GM10248 (cell line): Measurements from ENCODE around the gene PATE4.

Experiments
- CTCF ChIA-PET: fragments of 300-600 bp; sonication (Branson Sonifier 250); formaldehyde crosslinking; extraction: SDS; loops from one replicate; lab custom pipeline; 2021; ENCODE audit warnings: antibody characterized with exemption; lab: Yijun Ruan, JAX
- POLR2A ChIA-PET: fragments of 350-650 bp; sonication (Branson Sonifier 250); formaldehyde crosslinking; extraction: SDS; loops from one replicate; lab custom pipeline; 2020; ENCODE audit warnings: antibody characterized with exemption; lab: Yijun Ruan, JAX
- DNase-seq: peaks from one replicate; pipeline ENCODE4 v3.0.0; 2012; ENCODE audit errors: extremely low spot score
- TF ChIP-seq, protein P1 (sequence below): IDR thresholded peaks from 2 replicates; pipeline ENCODE4 v1.5.1; 2012; ENCODE audit warnings: mild to moderate bottlenecking, low read depth; ENCODE audit errors: extremely low read depth, missing control alignments, control extremely low read depth

Gene PATE4, protein sequence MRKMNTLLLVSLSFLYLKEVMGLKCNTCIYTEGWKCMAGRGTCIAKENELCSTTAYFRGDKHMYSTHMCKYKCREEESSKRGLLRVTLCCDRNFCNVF

DNA sequence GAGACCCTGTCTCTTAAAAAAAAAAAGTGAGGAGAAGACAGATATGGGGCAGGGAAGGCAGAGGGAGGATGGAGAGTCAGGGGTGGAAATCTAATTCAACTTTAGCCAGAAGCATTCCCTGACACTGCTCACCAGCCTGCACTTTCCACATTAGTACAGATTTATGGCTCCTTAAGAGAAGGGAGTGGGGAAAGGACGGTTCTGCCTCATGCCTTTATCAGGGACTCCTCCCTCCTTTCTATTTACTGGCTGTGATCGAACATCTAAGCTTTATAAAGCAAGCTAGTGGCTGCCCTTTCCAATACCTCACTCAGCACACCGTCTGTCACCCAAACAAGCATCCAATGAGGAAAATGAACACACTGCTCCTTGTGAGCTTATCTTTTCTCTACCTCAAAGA, at the start of gene PATE4:
PATE4 (plus strand) TSS at position 301 of the 400 bp plus-strand sequence; CDS start at position 345, 44 bp downstream.
- TF ChIP-seq, protein P1, sequence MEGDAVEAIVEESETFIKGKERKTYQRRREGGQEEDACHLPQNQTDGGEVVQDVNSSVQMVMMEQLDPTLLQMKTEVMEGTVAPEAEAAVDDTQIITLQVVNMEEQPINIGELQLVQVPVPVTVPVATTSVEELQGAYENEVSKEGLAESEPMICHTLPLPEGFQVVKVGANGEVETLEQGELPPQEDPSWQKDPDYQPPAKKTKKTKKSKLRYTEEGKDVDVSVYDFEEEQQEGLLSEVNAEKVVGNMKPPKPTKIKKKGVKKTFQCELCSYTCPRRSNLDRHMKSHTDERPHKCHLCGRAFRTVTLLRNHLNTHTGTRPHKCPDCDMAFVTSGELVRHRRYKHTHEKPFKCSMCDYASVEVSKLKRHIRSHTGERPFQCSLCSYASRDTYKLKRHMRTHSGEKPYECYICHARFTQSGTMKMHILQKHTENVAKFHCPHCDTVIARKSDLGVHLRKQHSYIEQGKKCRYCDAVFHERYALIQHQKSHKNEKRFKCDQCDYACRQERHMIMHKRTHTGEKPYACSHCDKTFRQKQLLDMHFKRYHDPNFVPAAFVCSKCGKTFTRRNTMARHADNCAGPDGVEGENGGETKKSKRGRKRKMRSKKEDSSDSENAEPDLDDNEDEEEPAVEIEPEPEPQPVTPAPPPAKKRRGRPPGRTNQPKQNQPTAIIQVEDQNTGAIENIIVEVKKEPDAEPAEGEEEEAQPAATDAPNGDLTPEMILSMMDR: no peak
- POLR2A ChIA-PET: no interaction called here
- no peak for DNase-seq
- CTCF ChIA-PET: no interaction called here

DNA sequence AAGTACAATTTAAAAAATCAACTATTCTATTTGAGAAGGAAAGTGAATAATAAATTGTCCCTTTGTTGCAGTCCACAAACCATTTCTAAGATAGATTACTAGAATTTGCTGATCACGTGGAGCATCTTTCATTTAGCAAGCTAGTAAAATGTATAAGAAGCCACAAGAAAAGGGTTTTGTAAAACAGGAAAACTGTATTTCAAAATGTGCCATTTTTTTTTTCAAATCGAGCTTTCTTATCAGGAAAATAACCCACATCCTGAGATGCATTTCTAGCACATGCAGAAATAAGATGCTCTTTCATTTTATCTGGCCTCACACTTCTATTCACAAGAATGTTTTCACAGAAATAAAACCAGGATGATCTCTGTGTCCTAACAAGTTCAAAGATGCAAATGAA, 48.4 kb upstream of the PATE4 start:
- ChIA-PET POLR2A (no interaction called here), CTCF (interaction anchor here (0.7 kb wide), 1 partner anchor 158 kb away, joined by 3 read pairs; no protein-coding TSS in a partner anchor)
- TF ChIP-seq, protein P1: no peak
- no peak for DNase-seq

DNA sequence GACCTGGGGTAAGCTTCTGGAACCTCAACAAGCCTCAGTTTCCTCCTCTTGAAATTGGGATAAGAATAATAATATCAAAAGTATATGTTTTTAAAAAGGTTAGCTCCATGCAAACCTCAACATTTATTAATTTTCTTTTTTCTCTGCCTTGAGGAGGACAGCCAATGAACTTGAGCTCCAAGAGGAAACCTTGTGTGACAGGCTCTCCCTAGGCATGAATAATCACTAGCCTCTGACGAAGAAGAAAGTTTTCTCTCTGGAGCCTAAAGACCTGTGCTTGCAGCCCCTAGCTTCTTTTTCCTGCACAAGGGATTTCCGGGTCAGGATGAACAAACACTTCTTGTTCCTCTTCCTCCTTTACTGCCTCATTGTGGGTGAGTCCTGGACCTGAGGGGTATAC, 45.3 kb upstream of the PATE4 start, which contains the start of gene PATE3:
PATE3 (plus strand) TSS at position 301 of the 400 bp plus-strand sequence; CDS start at position 326, 25 bp downstream.
- ChIA-PET POLR2A (no interaction called here), CTCF (interaction anchor here (0.9 to 1.0 kb wide), 2 partner anchors 8 to 38 kb away, joined by 3 read pairs; no protein-coding TSS in a partner anchor)
- TF ChIP-seq, protein P1: no peak

DNA sequence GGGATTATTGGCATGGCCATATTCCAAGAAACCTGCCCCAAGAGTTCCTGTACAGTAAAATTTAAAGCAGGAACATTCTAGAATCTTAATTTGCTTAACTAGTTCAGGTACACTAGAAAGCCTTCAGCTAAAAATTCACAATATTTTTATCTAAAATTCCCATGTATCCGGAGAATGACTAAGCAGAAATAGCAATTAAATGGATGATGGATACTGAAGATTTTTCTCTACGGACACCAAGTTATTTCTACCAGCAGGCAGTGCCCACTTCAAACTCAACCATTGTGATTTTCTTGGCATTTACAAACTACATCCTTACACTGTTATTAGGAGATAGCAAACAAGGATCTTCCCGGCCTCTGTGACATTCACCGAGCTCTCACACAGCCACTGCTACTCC, 42.3 kb upstream of the PATE4 start:
- ChIA-PET POLR2A (no interaction called here), CTCF (no interaction called here)
- TF ChIP-seq, protein P1: no peak

More for the DNA sequence above, 45.3 kb upstream of the PATE4 start, which contains the start of gene PATE3:
- DNase-seq: no peak

DNA sequence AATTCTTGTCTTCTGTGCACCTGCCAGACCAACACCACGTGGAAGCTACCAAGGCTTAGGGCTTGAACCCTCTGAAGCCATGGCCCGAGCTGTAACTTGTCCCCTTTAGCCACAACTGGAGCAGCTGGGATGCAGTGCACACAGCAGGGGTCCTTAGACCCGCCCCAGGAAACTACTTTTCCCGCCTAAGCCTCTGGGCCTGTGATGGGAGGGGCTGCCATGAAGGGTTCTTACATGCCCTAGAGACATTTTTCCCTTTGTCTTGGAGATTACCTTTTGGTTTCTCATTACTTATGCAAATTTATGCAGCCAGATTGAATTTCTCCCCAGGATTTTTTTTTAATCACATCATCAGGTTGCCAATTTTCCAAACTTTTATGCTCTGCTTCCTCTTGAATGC, 35.5 kb upstream of the PATE4 start:
- TF ChIP-seq, protein P1: no peak
- ChIA-PET POLR2A (no interaction called here), CTCF (no interaction called here)
- DNase-seq: no peak

More for the DNA sequence above, 42.3 kb upstream of the PATE4 start:
- DNase-seq: no peak

DNA sequence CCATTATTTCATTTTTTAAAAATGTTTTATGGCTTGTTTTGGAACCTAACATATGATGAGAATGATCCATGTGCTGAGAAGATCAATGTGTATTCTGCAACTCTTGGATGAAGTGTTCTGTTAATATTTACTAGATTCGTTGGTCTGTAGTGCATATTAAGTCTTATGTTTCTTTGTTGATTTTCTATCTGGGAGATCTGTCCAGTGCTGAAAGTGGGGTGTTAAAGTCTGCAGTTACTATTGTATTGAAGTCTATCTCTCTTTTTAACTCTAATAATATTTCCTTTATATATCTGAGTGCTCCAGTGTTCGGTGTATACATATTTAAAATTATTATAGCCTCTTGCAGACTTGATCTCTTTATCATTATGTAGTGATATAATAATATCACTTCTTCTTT, 33.3 kb upstream of the PATE4 start:
- ChIA-PET CTCF (no interaction called here), POLR2A (no interaction called here)
- DNase-seq: no peak
- TF ChIP-seq, protein P1: no peak
